ENCODE results near the gene SERINC2.

Gene SERINC2

DNA sequence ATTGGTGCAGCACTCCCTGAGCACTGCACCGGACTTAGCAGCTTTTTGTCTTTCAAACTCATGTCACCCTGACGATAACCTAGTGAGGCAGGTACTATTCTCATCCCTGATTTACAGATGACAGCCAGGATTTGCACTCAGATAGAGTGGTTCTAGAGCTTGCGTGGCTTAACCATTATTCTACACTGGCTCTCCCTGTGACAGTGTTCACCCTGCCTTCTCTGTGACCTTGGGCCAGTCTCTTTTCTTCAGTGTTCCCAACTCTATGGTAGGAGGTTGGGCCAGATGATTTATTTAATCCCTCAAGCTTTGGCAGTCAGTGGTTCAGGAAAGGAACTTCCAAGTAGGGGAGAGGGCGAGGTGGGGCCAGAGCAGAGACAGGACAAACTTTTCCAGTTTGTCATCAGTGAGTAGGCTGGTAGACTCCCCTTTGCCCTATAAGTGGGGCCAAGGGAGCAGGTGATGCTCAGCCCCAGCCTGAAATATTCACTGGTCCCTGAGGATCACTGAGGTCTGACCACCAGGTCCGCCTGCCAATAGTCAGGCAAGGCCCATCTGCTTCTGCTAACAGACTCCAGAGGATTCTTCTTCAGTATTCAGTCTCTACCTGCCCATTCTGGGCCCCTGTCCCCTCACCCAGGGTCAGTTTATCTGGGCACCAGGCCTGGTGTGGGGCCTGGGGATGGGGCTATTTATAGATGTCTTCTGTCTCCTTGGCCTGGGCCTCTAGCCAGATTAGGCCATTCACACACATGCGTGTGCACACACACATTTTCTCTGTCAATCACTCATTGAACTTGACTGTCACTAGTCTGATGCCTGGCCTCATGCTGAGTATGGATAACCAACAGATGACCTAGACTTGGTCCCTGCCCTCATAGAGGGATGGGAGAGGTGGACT lies 31.4 kb upstream of the SERINC2 start:
- TF ChIP-seq NFIC (IDR thresholded peaks at IDR 0.05) (no peak), RAD21 (IDR thresholded peaks at IDR 0.05; ENCODE audit: low read depth) (no peak)
- TF ChIP-seq, protein P1, sequence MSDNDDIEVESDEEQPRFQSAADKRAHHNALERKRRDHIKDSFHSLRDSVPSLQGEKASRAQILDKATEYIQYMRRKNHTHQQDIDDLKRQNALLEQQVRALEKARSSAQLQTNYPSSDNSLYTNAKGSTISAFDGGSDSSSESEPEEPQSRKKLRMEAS (IDR thresholded peaks at IDR 0.05) = no peak

DNA sequence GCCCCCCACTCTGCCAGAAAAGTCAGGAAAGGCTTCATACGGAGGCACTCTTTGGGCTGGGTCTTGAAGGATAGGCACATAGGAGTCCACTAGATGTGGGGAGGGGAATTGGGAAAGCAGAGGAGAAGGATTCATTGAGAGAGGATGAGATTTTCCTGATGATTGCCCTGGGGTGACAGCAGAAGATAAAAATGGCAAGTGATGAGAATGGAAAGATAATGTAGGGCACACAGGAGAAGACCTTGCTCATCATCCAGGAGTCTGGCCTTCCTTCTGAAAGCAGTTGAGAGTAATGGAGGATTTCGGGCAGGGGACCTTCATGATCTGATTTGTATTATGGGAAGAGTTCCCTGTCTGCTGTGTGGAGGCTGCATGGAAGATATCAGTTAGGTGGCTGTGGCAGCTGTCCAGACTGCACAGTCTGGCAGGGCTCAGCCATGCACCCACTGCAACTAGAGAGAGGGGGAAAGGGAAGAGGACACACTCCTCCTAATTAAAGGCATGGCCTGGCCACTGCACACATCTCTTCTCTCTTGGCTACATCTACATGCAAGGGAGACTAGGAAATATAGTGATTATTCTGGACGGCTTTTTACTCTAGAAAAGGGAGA lies 30.5 kb upstream of the SERINC2 start:
- TF ChIP-seq YY1 (IDR thresholded peaks at IDR 0.05; ENCODE audit: low read depth) (no peak), EGR1 (IDR thresholded peaks at IDR 0.05) (no peak), CREB1 (IDR thresholded peaks at IDR 0.05; ENCODE audit: low read depth) (no peak), TCF12 (IDR thresholded peaks at IDR 0.05; ENCODE audit: low read depth) (no peak), RAD21 (IDR thresholded peaks at IDR 0.05; ENCODE audit: low read depth) (no peak), TEAD4 (IDR thresholded peaks at IDR 0.05) (no peak), NFIC (IDR thresholded peaks at IDR 0.05) (no peak), TAF1 (IDR thresholded peaks at IDR 0.05; ENCODE audit: low read depth) (no peak), EP300 (IDR thresholded peaks at IDR 0.05; ENCODE audit: borderline replicate concordance) (no peak), ZBTB7A (IDR thresholded peaks at IDR 0.05; ENCODE audit: low read depth) (no peak), FOXM1 (IDR thresholded peaks at IDR 0.05; ENCODE audit: borderline replicate concordance, low read depth) (no peak), CEBPB (IDR thresholded peaks at IDR 0.05) (no peak)
- TF ChIP-seq, protein P1 (IDR thresholded peaks at IDR 0.05) = no peak
- TF ChIP-seq, protein P2, sequence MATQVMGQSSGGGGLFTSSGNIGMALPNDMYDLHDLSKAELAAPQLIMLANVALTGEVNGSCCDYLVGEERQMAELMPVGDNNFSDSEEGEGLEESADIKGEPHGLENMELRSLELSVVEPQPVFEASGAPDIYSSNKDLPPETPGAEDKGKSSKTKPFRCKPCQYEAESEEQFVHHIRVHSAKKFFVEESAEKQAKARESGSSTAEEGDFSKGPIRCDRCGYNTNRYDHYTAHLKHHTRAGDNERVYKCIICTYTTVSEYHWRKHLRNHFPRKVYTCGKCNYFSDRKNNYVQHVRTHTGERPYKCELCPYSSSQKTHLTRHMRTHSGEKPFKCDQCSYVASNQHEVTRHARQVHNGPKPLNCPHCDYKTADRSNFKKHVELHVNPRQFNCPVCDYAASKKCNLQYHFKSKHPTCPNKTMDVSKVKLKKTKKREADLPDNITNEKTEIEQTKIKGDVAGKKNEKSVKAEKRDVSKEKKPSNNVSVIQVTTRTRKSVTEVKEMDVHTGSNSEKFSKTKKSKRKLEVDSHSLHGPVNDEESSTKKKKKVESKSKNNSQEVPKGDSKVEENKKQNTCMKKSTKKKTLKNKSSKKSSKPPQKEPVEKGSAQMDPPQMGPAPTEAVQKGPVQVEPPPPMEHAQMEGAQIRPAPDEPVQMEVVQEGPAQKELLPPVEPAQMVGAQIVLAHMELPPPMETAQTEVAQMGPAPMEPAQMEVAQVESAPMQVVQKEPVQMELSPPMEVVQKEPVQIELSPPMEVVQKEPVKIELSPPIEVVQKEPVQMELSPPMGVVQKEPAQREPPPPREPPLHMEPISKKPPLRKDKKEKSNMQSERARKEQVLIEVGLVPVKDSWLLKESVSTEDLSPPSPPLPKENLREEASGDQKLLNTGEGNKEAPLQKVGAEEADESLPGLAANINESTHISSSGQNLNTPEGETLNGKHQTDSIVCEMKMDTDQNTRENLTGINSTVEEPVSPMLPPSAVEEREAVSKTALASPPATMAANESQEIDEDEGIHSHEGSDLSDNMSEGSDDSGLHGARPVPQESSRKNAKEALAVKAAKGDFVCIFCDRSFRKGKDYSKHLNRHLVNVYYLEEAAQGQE (IDR thresholded peaks at IDR 0.05; ENCODE audit: low read depth) = no peak
- TF ChIP-seq, protein P3, sequence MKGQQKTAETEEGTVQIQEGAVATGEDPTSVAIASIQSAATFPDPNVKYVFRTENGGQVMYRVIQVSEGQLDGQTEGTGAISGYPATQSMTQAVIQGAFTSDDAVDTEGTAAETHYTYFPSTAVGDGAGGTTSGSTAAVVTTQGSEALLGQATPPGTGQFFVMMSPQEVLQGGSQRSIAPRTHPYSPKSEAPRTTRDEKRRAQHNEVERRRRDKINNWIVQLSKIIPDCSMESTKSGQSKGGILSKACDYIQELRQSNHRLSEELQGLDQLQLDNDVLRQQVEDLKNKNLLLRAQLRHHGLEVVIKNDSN (IDR thresholded peaks at IDR 0.05) = no peak

DNA sequence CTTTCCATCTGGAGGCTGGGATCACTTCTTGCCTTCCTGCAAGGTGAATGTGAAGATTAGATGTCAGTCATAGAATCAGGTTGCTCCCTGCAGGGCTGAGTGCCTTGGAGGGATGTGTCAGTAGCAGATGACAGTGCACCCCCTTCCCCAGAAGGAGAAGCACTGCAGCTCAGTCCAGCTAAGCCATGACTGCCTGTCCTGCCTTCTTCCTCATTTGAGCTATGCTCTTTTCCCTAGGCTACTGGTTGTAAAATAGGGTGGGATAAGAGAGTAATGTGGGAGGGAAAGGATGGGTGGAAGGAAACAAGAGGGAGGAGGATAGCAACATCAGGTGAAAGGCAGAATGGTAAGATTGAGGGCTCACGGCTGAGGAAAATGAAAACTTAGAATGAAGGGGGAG lies 29.0 kb upstream of the SERINC2 start:
- TF ChIP-seq RAD21 (IDR thresholded peaks at IDR 0.05; ENCODE audit: low read depth) (no peak), YY1 (IDR thresholded peaks at IDR 0.05; ENCODE audit: low read depth) (no peak), NFIC (IDR thresholded peaks at IDR 0.05) (no peak), TCF12 (IDR thresholded peaks at IDR 0.05; ENCODE audit: low read depth) (no peak), TAF1 (IDR thresholded peaks at IDR 0.05; ENCODE audit: low read depth) (no peak), EP300 (IDR thresholded peaks at IDR 0.05; ENCODE audit: borderline replicate concordance) (no peak), EGR1 (IDR thresholded peaks at IDR 0.05) (no peak), FOXM1 (IDR thresholded peaks at IDR 0.05; ENCODE audit: borderline replicate concordance, low read depth) (no peak), CREB1 (IDR thresholded peaks at IDR 0.05; ENCODE audit: low read depth) (no peak), CEBPB (IDR thresholded peaks at IDR 0.05) (no peak), TEAD4 (IDR thresholded peaks at IDR 0.05) (no peak), ZBTB7A (IDR thresholded peaks at IDR 0.05; ENCODE audit: low read depth) (no peak)
- TF ChIP-seq, protein P3 (IDR thresholded peaks at IDR 0.05) = no peak
- TF ChIP-seq, protein P1 (IDR thresholded peaks at IDR 0.05) = no peak
- TF ChIP-seq, protein P2 (IDR thresholded peaks at IDR 0.05; ENCODE audit: low read depth) = no peak

DNA sequence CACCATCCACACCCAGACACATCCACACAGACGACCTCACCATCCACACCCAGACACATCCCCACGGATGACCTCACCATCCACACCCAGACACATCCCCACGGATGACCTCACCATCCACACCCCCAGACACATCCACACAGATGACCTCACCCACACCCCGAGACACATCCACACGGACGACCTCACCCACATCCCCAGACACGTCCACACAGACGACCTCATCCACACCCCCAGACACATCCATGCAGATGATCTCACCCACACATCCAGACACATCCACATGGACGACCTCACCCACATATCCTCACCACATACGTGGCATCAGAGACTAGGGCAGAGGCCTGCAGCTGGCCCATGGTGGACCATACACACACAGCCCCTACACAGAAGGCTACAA lies 25.4 kb upstream of the SERINC2 start:
- TF ChIP-seq, protein P3 (IDR thresholded peaks at IDR 0.05) = no peak
- TF ChIP-seq CREB1 (IDR thresholded peaks at IDR 0.05; ENCODE audit: low read depth) (no peak), EGR1 (IDR thresholded peaks at IDR 0.05) (no peak)

DNA sequence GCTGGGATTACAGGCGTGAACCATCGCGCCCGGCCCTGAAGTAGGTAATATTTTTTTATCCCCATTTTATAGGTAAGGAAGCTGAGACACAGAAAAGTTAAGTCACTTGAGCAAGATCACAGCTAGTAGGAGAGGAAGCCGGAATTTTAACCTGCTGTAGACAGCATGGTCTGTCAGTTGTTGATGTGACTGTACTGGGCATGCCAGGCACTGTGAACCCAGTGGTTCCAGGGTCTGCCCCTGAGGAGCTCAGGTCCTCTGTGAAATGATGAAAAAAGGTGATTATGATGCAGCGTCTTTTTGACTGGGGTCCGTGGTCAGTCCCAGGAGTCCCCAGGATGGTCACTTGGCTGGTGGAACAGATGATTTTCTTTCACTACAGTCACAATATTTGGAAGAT lies 23.4 kb upstream of the SERINC2 start:
- TF ChIP-seq TEAD4 (IDR thresholded peaks at IDR 0.05) (no peak), TCF12 (IDR thresholded peaks at IDR 0.05; ENCODE audit: low read depth) (no peak), FOXM1 (IDR thresholded peaks at IDR 0.05; ENCODE audit: borderline replicate concordance, low read depth) (no peak)

All from Ishikawa (cell line).